IMR-90 (cell line): Measurements from ENCODE around the gene HSD17B11. TPM values are rescaled to one million over a fixed set of nuclear protein-coding genes. Genes with fewer than 3 reads are reported as not detected.
"Not testable (repeated sequence)": the region's sequence is repeated elsewhere in the genome, so short reads cannot be mapped to it uniquely, and the experiment has no call there.

Experiments
- ATAC-seq: fragments of 200-7000 bp; cut with Tn5 transposase; 2 replicates; pipeline ENCODE4 v1.9.1; 2020; ENCODE audit warnings: low read depth, mild to moderate bottlenecking, moderate library complexity
- BruUV-seq: library from RNA; stranded (reverse); fragments of 400-500 nt; replicated peaks from 2 replicates; lab custom pipeline; 2021; lab: Mats Ljungman, UMichigan
- CTCF ChIA-PET: fragments of 300-600 bp; formaldehyde crosslinking; extraction: SDS; loops from one replicate; lab custom pipeline; 2021; ENCODE audit warnings: antibody characterized with exemption; lab: Yijun Ruan, JAX
- POLR2A ChIA-PET: fragments of 300-600 bp; sonication (Branson Sonifier 250); formaldehyde crosslinking; loops from one replicate; lab custom pipeline; 2022; ENCODE audit warnings: antibody characterized with exemption; ENCODE audit not compliant: unreplicated experiment; lab: Charles Lee
- DNase-seq: peaks from one replicate; pipeline ENCODE4 v3.0.0; 2013
- H2AFZ ChIP-seq: replicated peaks from 2 replicates; pipeline ENCODE3; 2013; ENCODE audit warnings: low read length, mild to moderate bottlenecking; ENCODE audit not compliant: poor library complexity
- H2AK5ac ChIP-seq: 2 replicates; pipeline ENCODE4 v1.6.1; 2013; ENCODE audit warnings: low read depth, low read length, inconsistent platforms
- H2AK9ac ChIP-seq: replicated peaks from 2 replicates; pipeline ENCODE3; 2013; ENCODE audit warnings: mild to moderate bottlenecking, low read depth, low read length, moderate library complexity; ENCODE audit not compliant: poor library complexity
- H2BK120ac ChIP-seq: 2 replicates; pipeline ENCODE4 v1.6.1; 2013; ENCODE audit warnings: low read depth, low read length, inconsistent platforms
- H2BK15ac ChIP-seq: 3 replicates; pipeline ENCODE4 v1.6.1; 2013; ENCODE audit warnings: low read depth, low read length, inconsistent platforms
- H2BK20ac ChIP-seq: 2 replicates; pipeline ENCODE4 v1.6.1; 2013; ENCODE audit warnings: low read depth, mild to moderate bottlenecking, inconsistent platforms, low read length, moderate library complexity
- H2BK5ac ChIP-seq: 2 replicates; pipeline ENCODE4 v1.6.1; 2013; ENCODE audit warnings: mild to moderate bottlenecking, low read depth, low read length, inconsistent platforms; ENCODE audit not compliant: poor library complexity, severe bottlenecking
- H3K14ac ChIP-seq: replicated peaks from 2 replicates; pipeline ENCODE4 v1.6.1; 2013; ENCODE audit warnings: low read depth, low read length, inconsistent platforms
- H3K18ac ChIP-seq: 2 replicates; pipeline ENCODE4 v1.6.1; 2013; ENCODE audit warnings: low read depth, low read length, control low read depth
- H3K23ac ChIP-seq: 2 replicates; pipeline ENCODE4 v1.6.1; 2013; ENCODE audit warnings: low read depth, low read length, inconsistent platforms
- H3K27ac ChIP-seq: 2 replicates; pipeline ENCODE4 v1.5.1; 2013; ENCODE audit warnings: mild to moderate bottlenecking, control low read depth, low read length; ENCODE audit not compliant: insufficient read depth
- H3K27me3 ChIP-seq: 2 replicates; pipeline ENCODE4 v1.6.1; 2013; ENCODE audit warnings: low read length; ENCODE audit not compliant: control insufficient read depth, insufficient read depth
- H3K36me3 ChIP-seq: 2 replicates; pipeline ENCODE4 v1.6.1; 2013; ENCODE audit warnings: low read length, mixed read lengths; ENCODE audit not compliant: control insufficient read depth, insufficient read depth
- H3K4ac ChIP-seq: 2 replicates; pipeline ENCODE4 v1.6.1; 2013; ENCODE audit warnings: low read depth, low read length, inconsistent platforms
- H3K4me1 ChIP-seq: 2 replicates; pipeline ENCODE4 v1.6.1; 2013; ENCODE audit warnings: low read length, mixed read lengths; ENCODE audit not compliant: control insufficient read depth, insufficient read depth
- H3K4me2 ChIP-seq: 2 replicates; pipeline ENCODE4 v1.6.1; 2013; ENCODE audit warnings: low read depth, mild to moderate bottlenecking, control low read depth, low read length, moderate library complexity
- H3K4me3 ChIP-seq: 2 replicates; pipeline ENCODE4 v1.5.1; 2013; ENCODE audit warnings: low read depth, mild to moderate bottlenecking, control low read depth, low read length, moderate library complexity; ENCODE audit not compliant: insufficient read depth
- H3K56ac ChIP-seq: 2 replicates; pipeline ENCODE4 v1.6.1; 2013; ENCODE audit warnings: low read length, inconsistent platforms; ENCODE audit not compliant: insufficient read depth; ENCODE audit errors: extremely low read depth
- H3K79me1 ChIP-seq, 2 experiments: 2 replicates each; pipeline ENCODE4 v1.6.1; 2013; ENCODE audit warnings: low read length in 2 of 2, inconsistent platforms in 1 of 2, low read depth in 1 of 2
- H3K9ac ChIP-seq: 2 replicates; pipeline ENCODE4 v1.6.1; 2013; ENCODE audit warnings: low read depth, low read length, control low read depth
- H3K9me1 ChIP-seq: 2 replicates; pipeline ENCODE4 v1.6.1; 2013; ENCODE audit warnings: low read length, inconsistent platforms; ENCODE audit not compliant: insufficient read depth
- H3K9me3 ChIP-seq: 2 replicates; pipeline ENCODE4 v1.6.1; 2013; ENCODE audit warnings: low read length; ENCODE audit not compliant: control insufficient read depth, insufficient read depth
- H4K20me1 ChIP-seq: 2 replicates; pipeline ENCODE4 v1.6.1; 2013; ENCODE audit warnings: low read length, inconsistent platforms; ENCODE audit not compliant: insufficient read depth
- H4K5ac ChIP-seq: 2 replicates; pipeline ENCODE4 v1.6.1; 2013; ENCODE audit warnings: mild to moderate bottlenecking, low read depth, low read length, control low read depth
- H4K8ac ChIP-seq, 2 experiments: 2 replicates each; pipeline ENCODE4 v1.6.1; 2013; ENCODE audit warnings: low read depth in 2 of 2, low read length in 2 of 2, control low read depth in 1 of 2, inconsistent platforms in 1 of 2
- H4K91ac ChIP-seq: 2 replicates; pipeline ENCODE4 v1.6.1; 2013; ENCODE audit warnings: low read depth, low read length, inconsistent platforms; ENCODE audit not compliant: insufficient read depth
- WGBS, 2 experiments: methylation state at CpG; one replicate each; pipeline versions ENCODE4 v1.1.5 to v1.1.7; 2013; ENCODE audit warnings: missing lambda C conversion rate in 2 of 2; ENCODE audit not compliant: insufficient read length in 1 of 2; ENCODE audit errors: extremely low coverage in 2 of 2; 5-methylcytosine and 5-hydroxymethylcytosine counted together
- dilution Hi-C: fragments of 300-500 bp; cut with HindIII; formaldehyde crosslinking; loops from one replicate; pipeline ENCODE4 v1.14.3; 2018; ENCODE audit warnings: low sequenced_read_pairs; ENCODE audit not compliant: unreplicated experiment
- in situ Hi-C: fragments of 300-500 bp; cut with MboI; formaldehyde crosslinking; loops from 3 replicates; pipeline ENCODE4 v1.14.3; 2019; ENCODE audit warnings: low sequenced_read_pairs, inconsistent platforms, mixed read lengths
- intact Hi-C: fragments of 100-400 bp; cut with micrococcal nuclease; formaldehyde crosslinking; loops from 2 replicates; pipeline ENCODE4 v1.10.0; 2022
- polyA plus RNA-seq, 3 experiments: library from polyadenylated mRNA; depleted of rRNA; stranded (reverse); fragments of >200 nt; gene quantifications; 2 replicates each; pipeline ENCODE4 v1.2.3, GENCODE V29; 2012; ENCODE audit warnings: low replicate concordance in 1 of 3
- total RNA-seq: library from RNA; depleted of rRNA; stranded (reverse); fragments of >200 nt; gene quantifications from 2 replicates; pipeline ENCODE4 v1.2.3, GENCODE V29; 2012

Gene HSD17B11
- total and polyA plus RNA-seq, 2 of the 4 experiments (the other 2 are of a cell fraction), result 11.3 to 12.0 TPM

- H3K9ac ChIP-seq, H3K4me3 ChIP-seq, H3K9me1 ChIP-seq, H2AK9ac ChIP-seq, H3K9me3 ChIP-seq, H3K79me1 ChIP-seq, H4K5ac ChIP-seq, H2BK15ac ChIP-seq, H3K36me3 ChIP-seq, DNase-seq, H3K18ac ChIP-seq, dilution Hi-C loops, H4K8ac ChIP-seq, H3K56ac ChIP-seq, intact Hi-C loops, H3K27ac ChIP-seq, H2BK20ac ChIP-seq, BruUV-seq, H2BK120ac ChIP-seq, H3K14ac ChIP-seq, ATAC-seq, H3K27me3 ChIP-seq, H2BK5ac ChIP-seq, H2AK5ac ChIP-seq, H3K4ac ChIP-seq, H4K20me1 ChIP-seq, POLR2A ChIA-PET, H3K23ac ChIP-seq, H3K4me1 ChIP-seq, H3K4me2 ChIP-seq, in situ Hi-C loops, H2AFZ ChIP-seq, H4K91ac ChIP-seq, CTCF ChIA-PET: not testable (repeated sequence)
- 76% methylated on average over 2 of the region's 7 CpGs; no CpG with 5 or more reads in 1 of the 2 experiments for WGBS, 2 experiments
Measured at GRCh38 chr4:87293889-87294288, 97.1 kb downstream of the HSD17B11 start.
